HepG2 (cell line): ENCODE data around the gene DYTN. TPM values are rescaled to one million over a fixed set of nuclear protein-coding genes. Genes with fewer than 3 reads are reported as not detected.

ENCODE experiments used
- ATF7 ChIP-seq, 2 experiments: fragments of 450-650 bp in 1 of 2; sonication (generic) in 1 of 2; formaldehyde crosslinking in 1 of 2; IDR thresholded peaks; 2 replicates each; pipeline versions ENCODE4 v1.4.0 to v1.6.1; 2016 to 2020; ENCODE audit warnings: antibody characterized with exemption in 1 of 2, mild to moderate bottlenecking in 1 of 2, missing genetic modification reagents in 1 of 2
- ATF7-NPFF ChIP-seq: sonication (generic); formaldehyde crosslinking; IDR thresholded peaks from 2 replicates; pipeline ENCODE4 v1.8.1; 2023; ENCODE audit warnings: mild to moderate bottlenecking, low read depth, missing genetic modification reagents, moderate library complexity
- CERS6 ChIP-seq: sonication (generic); formaldehyde crosslinking; IDR thresholded peaks from 2 replicates; pipeline ENCODE4 v1.5.0; 2020; ENCODE audit warnings: missing genetic modification reagents
- FOXP1 ChIP-seq, 2 experiments: fragments of 450-650 bp in 1 of 2; IDR thresholded peaks; 2 replicates each; pipeline ENCODE4 v1.6.1; 2017 to 2018; ENCODE audit warnings: antibody characterized with exemption in 1 of 2
- MBNL3 ChIP-seq: fragments of 250-450 bp; sonication (Bioruptor Pico); conservative IDR thresholded peaks from 2 replicates; pipeline ENCODE4 v1.8.0; 2022; ENCODE audit warnings: mild to moderate bottlenecking, inconsistent platforms
- NFKB2 ChIP-seq: sonication (generic); formaldehyde crosslinking; IDR thresholded peaks from 2 replicates; pipeline ENCODE4 v1.4.0; 2020; ENCODE audit warnings: missing genetic modification reagents, borderline replicate concordance
- SMAD1 ChIP-seq: sonication (generic); formaldehyde crosslinking; IDR thresholded peaks from 2 replicates; pipeline ENCODE4 v1.4.0; 2020; ENCODE audit warnings: missing genetic modification reagents, low read depth, mild to moderate bottlenecking, borderline replicate concordance
- STAT5B ChIP-seq: sonication (generic); formaldehyde crosslinking; IDR thresholded peaks from 2 replicates; pipeline ENCODE4 v1.4.0; 2020; ENCODE audit warnings: missing genetic modification reagents
- ZNF225 ChIP-seq: sonication (generic); formaldehyde crosslinking; IDR thresholded peaks from 2 replicates; pipeline ENCODE4 v1.4.0; 2020; ENCODE audit warnings: mild to moderate bottlenecking, missing genetic modification reagents
- ZNF562 ChIP-seq: sonication (generic); formaldehyde crosslinking; IDR thresholded peaks from 2 replicates; pipeline ENCODE4 v1.8.0; 2022; ENCODE audit warnings: missing genetic modification reagents, borderline replicate concordance
- ZNF703 ChIP-seq: sonication (generic); formaldehyde crosslinking; IDR thresholded peaks from 2 replicates; pipeline ENCODE4 v1.5.1; 2020; ENCODE audit warnings: missing genetic modification reagents, mild to moderate bottlenecking, moderate library complexity, borderline replicate concordance
- ZNF746 ChIP-seq: sonication (generic); formaldehyde crosslinking; IDR thresholded peaks from 2 replicates; pipeline ENCODE4 v1.8.0; 2022; ENCODE audit warnings: mild to moderate bottlenecking, missing genetic modification reagents
- ZSCAN20 ChIP-seq: sonication (generic); formaldehyde crosslinking; IDR thresholded peaks from 2 replicates; pipeline ENCODE4 v1.4.0; 2020; ENCODE audit warnings: missing genetic modification reagents, mild to moderate bottlenecking, borderline replicate concordance
- polyA plus RNA-seq, 8 experiments: library from polyadenylated mRNA; depleted of rRNA in 3 of 8; stranded (reverse) in 7 of 8; unstranded in 1 of 8; fragments of >200 nt; fragmentation: Illumina TruSeq in 4 of 8; extraction: Trizol in 4 of 8; gene quantifications; 2 replicates each; pipeline versions ENCODE4 v1.2.1 to v1.2.3, GENCODE V29; 2011 to 2016; ENCODE audit warnings: low read depth in 4 of 8, missing spikeins in 1 of 8, mixed read lengths in 1 of 8; ENCODE audit not compliant: insufficient read depth in 1 of 8
- total RNA-seq, 5 experiments: library from RNA; depleted of rRNA; stranded (reverse); fragments of >200 nt; fragmentation: Illumina TruSeq; extraction: Trizol; gene quantifications; 2 replicates each; pipeline ENCODE4 v1.2.3, GENCODE V29; 2016; ENCODE audit warnings: low read depth in 1 of 5
- TF ChIP-seq, protein P1 (sequence below): sonication (generic); formaldehyde crosslinking; IDR thresholded peaks from 2 replicates; pipeline ENCODE4 v1.4.0; 2020; ENCODE audit warnings: missing genetic modification reagents
- TF ChIP-seq, protein P2 (sequence below): sonication (generic); formaldehyde crosslinking; IDR thresholded peaks from 2 replicates; pipeline ENCODE4 v1.4.0; 2020; ENCODE audit warnings: missing genetic modification reagents
- TF ChIP-seq, protein P3 (sequence below): sonication (generic); formaldehyde crosslinking; IDR thresholded peaks from 2 replicates; pipeline ENCODE4 v1.4.0; 2020; ENCODE audit warnings: missing genetic modification reagents

DYTN gene
- total and polyA plus RNA-seq, 2 of the 13 experiments (the other 11 are each of a cell fraction or from before 2014, with no cell fraction given): not detected

DNA sequence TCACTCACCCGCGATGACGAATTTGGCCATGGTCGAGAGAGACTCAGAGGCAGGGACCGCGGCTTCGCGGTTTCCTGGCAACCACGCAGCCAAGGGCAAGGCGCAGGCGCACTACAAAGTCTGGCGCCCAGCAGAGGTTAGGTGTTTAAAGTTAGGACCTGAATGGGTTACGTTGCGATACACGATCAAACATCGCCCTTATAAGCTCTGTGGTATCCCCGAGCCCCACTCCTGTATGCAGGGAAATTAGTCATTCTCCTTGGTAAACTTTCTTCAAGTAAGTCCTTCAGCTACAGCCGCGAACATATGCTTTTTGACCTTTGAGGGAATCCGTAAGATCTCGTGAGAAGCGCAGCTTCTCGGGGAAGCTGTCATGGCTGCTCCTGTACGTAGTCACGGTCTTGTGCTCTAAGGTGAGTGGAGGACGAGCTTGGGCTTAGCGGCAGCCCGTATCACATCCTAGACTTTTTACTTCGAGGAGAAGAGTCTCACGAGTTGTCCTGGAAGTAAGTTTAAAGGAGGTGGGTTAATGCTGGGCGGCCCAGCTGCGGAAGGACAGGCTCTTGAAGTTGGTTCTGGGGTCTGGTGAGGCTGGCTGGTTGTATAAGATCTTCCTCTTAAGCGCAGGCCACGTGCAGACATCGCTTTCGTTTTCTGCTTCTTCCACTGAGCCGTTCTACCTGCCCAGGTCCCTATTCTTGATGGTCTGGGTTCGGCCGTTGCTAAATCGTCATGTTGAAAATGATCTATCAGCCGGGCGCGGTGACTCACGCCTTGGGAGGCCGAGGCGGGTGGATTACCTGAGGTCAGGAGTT is 47.3 kb upstream of the DYTN start, which contains the start of the genes FASTKD2 and MDH1B (continued):
- TF ChIP-seq, protein P1, sequence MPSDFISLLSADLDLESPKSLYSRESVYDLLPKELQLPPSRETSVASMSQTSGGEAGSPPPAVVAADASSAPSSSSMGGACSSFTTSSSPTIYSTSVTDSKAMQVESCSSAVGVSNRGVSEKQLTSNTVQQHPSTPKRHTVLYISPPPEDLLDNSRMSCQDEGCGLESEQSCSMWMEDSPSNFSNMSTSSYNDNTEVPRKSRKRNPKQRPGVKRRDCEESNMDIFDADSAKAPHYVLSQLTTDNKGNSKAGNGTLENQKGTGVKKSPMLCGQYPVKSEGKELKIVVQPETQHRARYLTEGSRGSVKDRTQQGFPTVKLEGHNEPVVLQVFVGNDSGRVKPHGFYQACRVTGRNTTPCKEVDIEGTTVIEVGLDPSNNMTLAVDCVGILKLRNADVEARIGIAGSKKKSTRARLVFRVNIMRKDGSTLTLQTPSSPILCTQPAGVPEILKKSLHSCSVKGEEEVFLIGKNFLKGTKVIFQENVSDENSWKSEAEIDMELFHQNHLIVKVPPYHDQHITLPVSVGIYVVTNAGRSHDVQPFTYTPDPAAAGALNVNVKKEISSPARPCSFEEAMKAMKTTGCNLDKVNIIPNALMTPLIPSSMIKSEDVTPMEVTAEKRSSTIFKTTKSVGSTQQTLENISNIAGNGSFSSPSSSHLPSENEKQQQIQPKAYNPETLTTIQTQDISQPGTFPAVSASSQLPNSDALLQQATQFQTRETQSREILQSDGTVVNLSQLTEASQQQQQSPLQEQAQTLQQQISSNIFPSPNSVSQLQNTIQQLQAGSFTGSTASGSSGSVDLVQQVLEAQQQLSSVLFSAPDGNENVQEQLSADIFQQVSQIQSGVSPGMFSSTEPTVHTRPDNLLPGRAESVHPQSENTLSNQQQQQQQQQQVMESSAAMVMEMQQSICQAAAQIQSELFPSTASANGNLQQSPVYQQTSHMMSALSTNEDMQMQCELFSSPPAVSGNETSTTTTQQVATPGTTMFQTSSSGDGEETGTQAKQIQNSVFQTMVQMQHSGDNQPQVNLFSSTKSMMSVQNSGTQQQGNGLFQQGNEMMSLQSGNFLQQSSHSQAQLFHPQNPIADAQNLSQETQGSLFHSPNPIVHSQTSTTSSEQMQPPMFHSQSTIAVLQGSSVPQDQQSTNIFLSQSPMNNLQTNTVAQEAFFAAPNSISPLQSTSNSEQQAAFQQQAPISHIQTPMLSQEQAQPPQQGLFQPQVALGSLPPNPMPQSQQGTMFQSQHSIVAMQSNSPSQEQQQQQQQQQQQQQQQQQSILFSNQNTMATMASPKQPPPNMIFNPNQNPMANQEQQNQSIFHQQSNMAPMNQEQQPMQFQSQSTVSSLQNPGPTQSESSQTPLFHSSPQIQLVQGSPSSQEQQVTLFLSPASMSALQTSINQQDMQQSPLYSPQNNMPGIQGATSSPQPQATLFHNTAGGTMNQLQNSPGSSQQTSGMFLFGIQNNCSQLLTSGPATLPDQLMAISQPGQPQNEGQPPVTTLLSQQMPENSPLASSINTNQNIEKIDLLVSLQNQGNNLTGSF (CRISPR knock-in tag): 0 out of 2 replicates have a peak, but pooled peaks have one; percentile 36
- no peak for TF ChIP-seq SMAD1 (CRISPR knock-in tag)
- no peak for TF ChIP-seq ATF7 (IDR thresholded peaks at IDR 0.05)
- no peak for TF ChIP-seq ATF7 (CRISPR knock-in tag; IDR thresholded peaks at IDR 0.05)
- TF ChIP-seq, protein P2, sequence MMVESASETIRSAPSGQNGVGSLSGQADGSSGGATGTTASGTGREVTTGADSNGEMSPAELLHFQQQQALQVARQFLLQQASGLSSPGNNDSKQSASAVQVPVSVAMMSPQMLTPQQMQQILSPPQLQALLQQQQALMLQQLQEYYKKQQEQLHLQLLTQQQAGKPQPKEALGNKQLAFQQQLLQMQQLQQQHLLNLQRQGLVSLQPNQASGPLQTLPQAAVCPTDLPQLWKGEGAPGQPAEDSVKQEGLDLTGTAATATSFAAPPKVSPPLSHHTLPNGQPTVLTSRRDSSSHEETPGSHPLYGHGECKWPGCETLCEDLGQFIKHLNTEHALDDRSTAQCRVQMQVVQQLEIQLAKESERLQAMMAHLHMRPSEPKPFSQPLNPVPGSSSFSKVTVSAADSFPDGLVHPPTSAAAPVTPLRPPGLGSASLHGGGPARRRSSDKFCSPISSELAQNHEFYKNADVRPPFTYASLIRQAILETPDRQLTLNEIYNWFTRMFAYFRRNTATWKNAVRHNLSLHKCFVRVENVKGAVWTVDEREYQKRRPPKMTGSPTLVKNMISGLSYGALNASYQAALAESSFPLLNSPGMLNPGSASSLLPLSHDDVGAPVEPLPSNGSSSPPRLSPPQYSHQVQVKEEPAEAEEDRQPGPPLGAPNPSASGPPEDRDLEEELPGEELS (CRISPR knock-in tag): 0 out of 2 replicates have a peak, but pooled peaks have one; percentile 41
- TF ChIP-seq CERS6 (CRISPR knock-in tag): no peak
- TF ChIP-seq ZSCAN20 (CRISPR knock-in tag): 0 out of 2 replicates have a peak, but pooled peaks have one; percentile 86
- TF ChIP-seq, protein P3, sequence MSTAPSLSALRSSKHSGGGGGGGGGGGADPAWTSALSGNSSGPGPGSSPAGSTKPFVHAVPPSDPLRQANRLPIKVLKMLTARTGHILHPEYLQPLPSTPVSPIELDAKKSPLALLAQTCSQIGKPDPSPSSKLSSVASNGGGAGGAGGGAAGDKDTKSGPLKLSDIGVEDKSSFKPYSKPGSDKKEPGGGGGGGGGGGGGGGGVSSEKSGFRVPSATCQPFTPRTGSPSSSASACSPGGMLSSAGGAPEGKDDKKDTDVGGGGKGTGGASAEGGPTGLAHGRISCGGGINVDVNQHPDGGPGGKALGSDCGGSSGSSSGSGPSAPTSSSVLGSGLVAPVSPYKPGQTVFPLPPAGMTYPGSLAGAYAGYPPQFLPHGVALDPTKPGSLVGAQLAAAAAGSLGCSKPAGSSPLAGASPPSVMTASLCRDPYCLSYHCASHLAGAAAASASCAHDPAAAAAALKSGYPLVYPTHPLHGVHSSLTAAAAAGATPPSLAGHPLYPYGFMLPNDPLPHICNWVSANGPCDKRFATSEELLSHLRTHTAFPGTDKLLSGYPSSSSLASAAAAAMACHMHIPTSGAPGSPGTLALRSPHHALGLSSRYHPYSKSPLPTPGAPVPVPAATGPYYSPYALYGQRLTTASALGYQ (CRISPR knock-in tag): peak; percentile 89
- no peak for TF ChIP-seq ZNF746 (CRISPR knock-in tag)
- no peak for TF ChIP-seq MBNL3 (CRISPR knock-in tag)
- no peak; the same call in 1 of the 2 replicates for TF ChIP-seq ATF7-NPFF (CRISPR knock-in tag)
- TF ChIP-seq ZNF225: no peak; the same call in 1 of the 2 replicates
- no peak for TF ChIP-seq ZNF562 (CRISPR knock-in tag)
- peak; percentile 66; the same call in 1 of the 2 replicates for TF ChIP-seq NFKB2
- TF ChIP-seq ZNF703 (CRISPR knock-in tag): no peak
- TF ChIP-seq FOXP1 (IDR thresholded peaks at IDR 0.05): no peak
- no peak for TF ChIP-seq FOXP1 (CRISPR knock-in tag; IDR thresholded peaks at IDR 0.05)
- TF ChIP-seq STAT5B (CRISPR knock-in tag): no peak
